Measurements from ENCODE around the gene C4A.
"Not testable (repeated sequence)": the region's sequence is repeated elsewhere in the genome, so short reads cannot be mapped to it uniquely, and the experiment has no call there.

DNA sequence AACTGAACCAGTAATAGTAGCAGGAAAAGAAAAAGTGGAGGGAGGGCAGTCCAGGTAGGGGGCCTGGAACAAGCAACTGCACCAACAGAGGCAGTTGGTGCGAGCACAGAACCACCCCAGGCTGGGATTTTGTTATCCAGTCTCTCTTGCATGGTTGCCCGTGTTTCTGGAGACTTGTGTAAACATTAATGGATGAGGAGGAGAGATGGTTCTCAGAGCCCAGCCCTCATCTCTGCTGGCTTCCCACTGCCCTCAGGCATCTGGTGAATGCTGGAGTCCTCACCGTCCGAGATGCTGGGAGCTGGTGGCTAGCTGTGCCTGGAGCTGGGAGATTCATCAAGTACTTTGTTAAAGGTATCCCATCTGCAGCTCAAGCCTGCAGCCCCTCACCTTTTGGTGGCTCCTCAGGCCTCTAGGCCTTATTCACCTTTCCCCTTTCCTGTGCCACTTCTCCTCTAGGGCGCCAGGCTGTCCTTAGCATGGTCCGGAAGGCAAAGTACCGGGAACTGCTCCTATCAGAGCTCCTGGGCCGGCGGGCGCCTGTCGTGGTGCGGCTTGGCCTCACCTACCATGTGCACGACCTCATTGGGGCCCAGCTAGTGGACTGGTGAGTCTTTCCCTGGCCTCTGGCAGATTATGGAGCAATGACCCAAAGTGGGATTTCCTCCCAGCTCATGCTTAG, 1.5 kb upstream of the C4A start:
- TF ChIP-seq, protein P1, sequence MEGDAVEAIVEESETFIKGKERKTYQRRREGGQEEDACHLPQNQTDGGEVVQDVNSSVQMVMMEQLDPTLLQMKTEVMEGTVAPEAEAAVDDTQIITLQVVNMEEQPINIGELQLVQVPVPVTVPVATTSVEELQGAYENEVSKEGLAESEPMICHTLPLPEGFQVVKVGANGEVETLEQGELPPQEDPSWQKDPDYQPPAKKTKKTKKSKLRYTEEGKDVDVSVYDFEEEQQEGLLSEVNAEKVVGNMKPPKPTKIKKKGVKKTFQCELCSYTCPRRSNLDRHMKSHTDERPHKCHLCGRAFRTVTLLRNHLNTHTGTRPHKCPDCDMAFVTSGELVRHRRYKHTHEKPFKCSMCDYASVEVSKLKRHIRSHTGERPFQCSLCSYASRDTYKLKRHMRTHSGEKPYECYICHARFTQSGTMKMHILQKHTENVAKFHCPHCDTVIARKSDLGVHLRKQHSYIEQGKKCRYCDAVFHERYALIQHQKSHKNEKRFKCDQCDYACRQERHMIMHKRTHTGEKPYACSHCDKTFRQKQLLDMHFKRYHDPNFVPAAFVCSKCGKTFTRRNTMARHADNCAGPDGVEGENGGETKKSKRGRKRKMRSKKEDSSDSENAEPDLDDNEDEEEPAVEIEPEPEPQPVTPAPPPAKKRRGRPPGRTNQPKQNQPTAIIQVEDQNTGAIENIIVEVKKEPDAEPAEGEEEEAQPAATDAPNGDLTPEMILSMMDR (optimal IDR thresholded peaks at IDR 0.05 in 1 of 3, IDR thresholded peaks at IDR 0.05 in 1 of 3, conservative IDR thresholded peaks at IDR 0.05 in 1 of 3; ENCODE audit: extremely low read depth in 1 of 3, insufficient read depth in 2 of 3, low read length in 3 of 3), result not testable (repeated sequence)
- not testable (repeated sequence) for TF ChIP-seq EZH2 (IDR thresholded peaks at IDR 0.05; ENCODE audit: low read length)
